Measurements from ENCODE around the gene LINGO3. TPM values are rescaled to one million over a fixed set of nuclear protein-coding genes. Genes with fewer than 3 reads are reported as not detected.

LINGO3 gene
- total and polyA plus RNA-seq, 2 experiments from 2014 or later = 0.29 to 0.45 TPM

DNA sequence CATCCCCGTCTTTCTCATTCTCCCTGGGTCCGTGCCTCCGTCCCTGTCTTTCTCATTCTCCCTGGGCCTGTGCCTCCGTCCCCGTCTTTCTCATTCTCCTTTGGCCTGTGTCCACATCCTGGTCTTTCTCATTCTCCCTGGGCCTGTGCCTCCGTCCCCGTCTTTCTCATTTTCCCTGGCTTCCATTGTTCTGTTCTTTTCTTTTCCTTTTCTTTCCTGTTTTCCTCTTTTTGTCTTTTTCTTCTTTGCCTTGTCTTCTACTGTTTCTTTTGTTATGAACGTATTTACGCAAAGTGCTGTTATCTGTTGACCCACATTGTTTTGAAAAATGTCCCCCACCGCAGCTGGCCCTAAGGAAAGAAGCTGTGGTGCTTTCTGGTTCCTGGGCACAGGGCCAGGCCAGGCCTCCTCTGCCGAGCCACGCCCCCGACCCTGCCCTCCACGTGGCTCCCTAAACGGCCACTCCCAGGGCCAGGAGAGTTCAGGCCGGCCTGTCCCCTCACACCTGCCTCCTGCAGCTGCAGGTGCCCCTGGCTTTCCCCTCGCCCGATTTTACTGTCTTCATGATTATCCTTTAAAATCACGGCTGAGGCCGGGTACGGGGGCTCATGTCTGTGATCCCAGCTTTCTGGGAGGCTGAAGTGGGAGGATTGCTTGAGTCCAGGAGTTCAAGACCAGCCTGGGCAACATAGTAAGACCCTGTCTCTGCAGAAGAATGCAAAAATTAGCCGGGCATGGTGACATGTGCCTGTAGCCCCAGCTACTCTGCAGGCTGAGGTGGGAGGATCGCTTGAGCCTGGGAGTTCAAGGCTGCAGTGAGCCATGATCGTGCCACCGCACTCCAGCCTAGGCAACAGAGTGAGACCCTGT lies 38.1 kb upstream of the LINGO3 start:
- no peaks in the 10 kb centered on the region for H3K9me3 Mint-ChIP-seq
- Histone ChIP-seq H3K36me3 (ENCODE audit: insufficient read depth) (no peaks in the 10 kb centered on the region), H3K9me2 (ENCODE audit: insufficient read depth) (no peaks in the 10 kb centered on the region), H3K27ac (ENCODE audit: low read depth) (peak overlapping the region; percentile 50; the same call in 1 of the 2 replicates), H3K4me2 (no peak overlapping the region), H3K4me1 (ENCODE audit: insufficient read depth) (no peaks in the 10 kb centered on the region), H4K20me1 (replicated peaks; ENCODE audit: insufficient read depth) (no peaks in the 10 kb centered on the region), H3K79me2 (replicated peaks; ENCODE audit: insufficient read depth) (no peaks in the 10 kb centered on the region), H3F3A (replicated peaks; ENCODE audit: low read depth) (no peaks in the 10 kb centered on the region), H3K27me3 (ENCODE audit: insufficient read depth) (no peaks in the 10 kb centered on the region), H2AFZ (no peak overlapping the region), H3K4me3 (no peak overlapping the region)
- peaks cover 4% of the 10 kb centered on the region; the same call in 2 of the 3 replicates for H3K4me1 Mint-ChIP-seq
- no peak for TF ChIP-seq ZNF331 (CRISPR knock-in tag; IDR thresholded peaks at IDR 0.05; ENCODE audit: low read depth)
- TF ChIP-seq, protein P1, sequence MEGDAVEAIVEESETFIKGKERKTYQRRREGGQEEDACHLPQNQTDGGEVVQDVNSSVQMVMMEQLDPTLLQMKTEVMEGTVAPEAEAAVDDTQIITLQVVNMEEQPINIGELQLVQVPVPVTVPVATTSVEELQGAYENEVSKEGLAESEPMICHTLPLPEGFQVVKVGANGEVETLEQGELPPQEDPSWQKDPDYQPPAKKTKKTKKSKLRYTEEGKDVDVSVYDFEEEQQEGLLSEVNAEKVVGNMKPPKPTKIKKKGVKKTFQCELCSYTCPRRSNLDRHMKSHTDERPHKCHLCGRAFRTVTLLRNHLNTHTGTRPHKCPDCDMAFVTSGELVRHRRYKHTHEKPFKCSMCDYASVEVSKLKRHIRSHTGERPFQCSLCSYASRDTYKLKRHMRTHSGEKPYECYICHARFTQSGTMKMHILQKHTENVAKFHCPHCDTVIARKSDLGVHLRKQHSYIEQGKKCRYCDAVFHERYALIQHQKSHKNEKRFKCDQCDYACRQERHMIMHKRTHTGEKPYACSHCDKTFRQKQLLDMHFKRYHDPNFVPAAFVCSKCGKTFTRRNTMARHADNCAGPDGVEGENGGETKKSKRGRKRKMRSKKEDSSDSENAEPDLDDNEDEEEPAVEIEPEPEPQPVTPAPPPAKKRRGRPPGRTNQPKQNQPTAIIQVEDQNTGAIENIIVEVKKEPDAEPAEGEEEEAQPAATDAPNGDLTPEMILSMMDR (conservative IDR thresholded peaks at IDR 0.05; ENCODE audit: low read depth in 2 of 2) = no peak
- TF ChIP-seq ZNF114 (CRISPR knock-in tag; IDR thresholded peaks at IDR 0.05) = no peak
- TF ChIP-seq EZH2phosphoT487 (IDR thresholded peaks at IDR 0.05; ENCODE audit: unreplicated experiment) = no peak
- TF ChIP-seq EZH2 (IDR thresholded peaks at IDR 0.05; ENCODE audit: low read depth, unreplicated experiment) = no peak
- no peak for TF ChIP-seq JUNB (IDR thresholded peaks at IDR 0.05; ENCODE audit: unreplicated experiment)
- TF ChIP-seq, protein P2, sequence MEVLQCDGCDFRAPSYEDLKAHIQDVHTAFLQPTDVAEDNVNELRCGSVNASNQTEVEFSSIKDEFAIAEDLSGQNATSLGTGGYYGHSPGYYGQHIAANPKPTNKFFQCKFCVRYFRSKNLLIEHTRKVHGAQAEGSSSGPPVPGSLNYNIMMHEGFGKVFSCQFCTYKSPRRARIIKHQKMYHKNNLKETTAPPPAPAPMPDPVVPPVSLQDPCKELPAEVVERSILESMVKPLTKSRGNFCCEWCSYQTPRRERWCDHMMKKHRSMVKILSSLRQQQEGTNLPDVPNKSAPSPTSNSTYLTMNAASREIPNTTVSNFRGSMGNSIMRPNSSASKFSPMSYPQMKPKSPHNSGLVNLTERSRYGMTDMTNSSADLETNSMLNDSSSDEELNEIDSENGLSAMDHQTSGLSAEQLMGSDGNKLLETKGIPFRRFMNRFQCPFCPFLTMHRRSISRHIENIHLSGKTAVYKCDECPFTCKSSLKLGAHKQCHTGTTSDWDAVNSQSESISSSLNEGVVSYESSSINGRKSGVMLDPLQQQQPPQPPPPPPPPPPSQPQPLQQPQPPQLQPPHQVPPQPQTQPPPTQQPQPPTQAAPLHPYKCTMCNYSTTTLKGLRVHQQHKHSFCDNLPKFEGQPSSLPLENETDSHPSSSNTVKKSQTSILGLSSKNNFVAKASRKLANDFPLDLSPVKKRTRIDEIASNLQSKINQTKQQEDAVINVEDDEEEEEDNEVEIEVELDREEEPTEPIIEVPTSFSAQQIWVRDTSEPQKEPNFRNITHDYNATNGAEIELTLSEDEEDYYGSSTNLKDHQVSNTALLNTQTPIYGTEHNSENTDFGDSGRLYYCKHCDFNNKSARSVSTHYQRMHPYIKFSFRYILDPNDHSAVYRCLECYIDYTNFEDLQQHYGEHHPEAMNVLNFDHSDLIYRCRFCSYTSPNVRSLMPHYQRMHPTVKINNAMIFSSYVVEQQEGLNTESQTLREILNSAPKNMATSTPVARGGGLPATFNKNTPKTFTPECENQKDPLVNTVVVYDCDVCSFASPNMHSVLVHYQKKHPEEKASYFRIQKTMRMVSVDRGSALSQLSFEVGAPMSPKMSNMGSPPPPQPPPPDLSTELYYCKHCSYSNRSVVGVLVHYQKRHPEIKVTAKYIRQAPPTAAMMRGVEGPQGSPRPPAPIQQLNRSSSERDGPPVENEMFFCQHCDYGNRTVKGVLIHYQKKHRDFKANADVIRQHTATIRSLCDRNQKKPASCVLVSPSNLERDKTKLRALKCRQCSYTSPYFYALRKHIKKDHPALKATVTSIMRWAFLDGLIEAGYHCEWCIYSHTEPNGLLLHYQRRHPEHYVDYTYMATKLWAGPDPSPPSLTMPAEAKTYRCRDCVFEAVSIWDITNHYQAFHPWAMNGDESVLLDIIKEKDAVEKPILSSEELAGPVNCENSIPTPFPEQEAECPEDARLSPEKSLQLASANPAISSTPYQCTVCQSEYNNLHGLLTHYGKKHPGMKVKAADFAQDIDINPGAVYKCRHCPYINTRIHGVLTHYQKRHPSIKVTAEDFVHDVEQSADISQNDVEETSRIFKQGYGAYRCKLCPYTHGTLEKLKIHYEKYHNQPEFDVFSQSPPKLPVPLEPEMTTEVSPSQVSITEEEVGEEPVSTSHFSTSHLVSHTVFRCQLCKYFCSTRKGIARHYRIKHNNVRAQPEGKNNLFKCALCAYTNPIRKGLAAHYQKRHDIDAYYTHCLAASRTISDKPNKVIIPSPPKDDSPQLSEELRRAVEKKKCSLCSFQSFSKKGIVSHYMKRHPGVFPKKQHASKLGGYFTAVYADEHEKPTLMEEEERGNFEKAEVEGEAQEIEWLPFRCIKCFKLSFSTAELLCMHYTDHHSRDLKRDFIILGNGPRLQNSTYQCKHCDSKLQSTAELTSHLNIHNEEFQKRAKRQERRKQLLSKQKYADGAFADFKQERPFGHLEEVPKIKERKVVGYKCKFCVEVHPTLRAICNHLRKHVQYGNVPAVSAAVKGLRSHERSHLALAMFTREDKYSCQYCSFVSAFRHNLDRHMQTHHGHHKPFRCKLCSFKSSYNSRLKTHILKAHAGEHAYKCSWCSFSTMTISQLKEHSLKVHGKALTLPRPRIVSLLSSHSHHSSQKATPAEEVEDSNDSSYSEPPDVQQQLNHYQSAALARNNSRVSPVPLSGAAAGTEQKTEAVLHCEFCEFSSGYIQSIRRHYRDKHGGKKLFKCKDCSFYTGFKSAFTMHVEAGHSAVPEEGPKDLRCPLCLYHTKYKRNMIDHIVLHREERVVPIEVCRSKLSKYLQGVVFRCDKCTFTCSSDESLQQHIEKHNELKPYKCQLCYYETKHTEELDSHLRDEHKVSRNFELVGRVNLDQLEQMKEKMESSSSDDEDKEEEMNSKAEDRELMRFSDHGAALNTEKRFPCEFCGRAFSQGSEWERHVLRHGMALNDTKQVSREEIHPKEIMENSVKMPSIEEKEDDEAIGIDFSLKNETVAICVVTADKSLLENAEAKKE (CRISPR knock-in tag; IDR thresholded peaks at IDR 0.05) = no peak
- TF ChIP-seq STAT1 (IDR thresholded peaks at IDR 0.05; ENCODE audit: unreplicated experiment) = no peak
- TF ChIP-seq, protein P3, sequence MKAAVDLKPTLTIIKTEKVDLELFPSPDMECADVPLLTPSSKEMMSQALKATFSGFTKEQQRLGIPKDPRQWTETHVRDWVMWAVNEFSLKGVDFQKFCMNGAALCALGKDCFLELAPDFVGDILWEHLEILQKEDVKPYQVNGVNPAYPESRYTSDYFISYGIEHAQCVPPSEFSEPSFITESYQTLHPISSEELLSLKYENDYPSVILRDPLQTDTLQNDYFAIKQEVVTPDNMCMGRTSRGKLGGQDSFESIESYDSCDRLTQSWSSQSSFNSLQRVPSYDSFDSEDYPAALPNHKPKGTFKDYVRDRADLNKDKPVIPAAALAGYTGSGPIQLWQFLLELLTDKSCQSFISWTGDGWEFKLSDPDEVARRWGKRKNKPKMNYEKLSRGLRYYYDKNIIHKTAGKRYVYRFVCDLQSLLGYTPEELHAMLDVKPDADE (IDR thresholded peaks at IDR 0.05) = no peak
- DNase-seq (ENCODE audit: low spot score) = no peak
- peaks cover 2% of the 10 kb centered on the region for H3K27me3 Mint-ChIP-seq (ENCODE audit: insufficient read depth, low read depth, poor library complexity)
- peak overlapping the region; percentile 1; the same call in 1 of the 3 replicates for H3K4me3 Mint-ChIP-seq
- peak; percentile 82 for ATAC-seq
- peaks cover 7% of the 10 kb centered on the region; the same call in 1 of the 3 replicates for H3K36me3 Mint-ChIP-seq (ENCODE audit: low read depth)
- no peak overlapping the region for H3K27ac Mint-ChIP-seq

Measured in GM23338 (cell line).